GM06990 (cell line): Measurements from ENCODE around the gene GUCA2B.

ENCODE experiments used
- DNase-seq: peaks from one replicate; pipeline ENCODE4 v3.0.0-alpha.2; 2011; ENCODE audit not compliant: insufficient read length; ENCODE audit errors: extremely low read depth
- H3K27me3 ChIP-seq: replicated peaks from 2 replicates; pipeline ENCODE4 v1.6.0; 2011; ENCODE audit warnings: low read length; ENCODE audit not compliant: control insufficient read depth, insufficient read depth
- H3K36me3 ChIP-seq: 2 replicates; pipeline ENCODE4 v1.5.1; 2011; ENCODE audit warnings: low read length; ENCODE audit not compliant: control insufficient read depth, insufficient read depth
- H3K4me3 ChIP-seq: replicated peaks from 2 replicates; pipeline ENCODE4 v1.5.1; 2011; ENCODE audit warnings: low read depth, mild to moderate bottlenecking, control low read depth, low read length
- TF ChIP-seq, protein P1 (sequence below): IDR thresholded peaks from 2 replicates; pipeline ENCODE4 v1.5.1; 2011; ENCODE audit warnings: low read length, control low read depth, mild to moderate bottlenecking, inconsistent platforms; ENCODE audit not compliant: insufficient read depth, poor library complexity, severe bottlenecking

The GUCA2B gene

DNA sequence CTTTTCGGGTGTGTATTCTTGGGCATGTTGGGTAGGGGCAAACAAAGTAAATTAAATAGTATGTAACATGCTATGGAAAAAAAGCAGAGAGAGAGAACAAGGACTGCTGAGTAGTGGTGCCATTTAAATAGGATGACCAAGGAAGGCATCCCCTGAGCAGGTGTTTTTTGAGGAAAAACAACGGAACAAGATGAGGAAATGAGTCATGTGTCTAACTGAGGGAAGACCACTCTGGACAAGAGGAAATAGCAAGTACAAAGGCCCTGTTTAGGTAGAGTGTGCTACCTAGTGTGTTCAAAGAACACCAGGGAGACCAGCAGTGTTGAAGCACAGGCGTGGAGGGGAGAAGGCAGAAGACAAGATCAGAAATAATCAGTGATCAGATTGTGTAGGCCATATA is 31.4 kb downstream of the GUCA2B start:
- DNase-seq, result no peak
- Histone ChIP-seq H3K4me3 (no peak overlapping the region), H3K27me3 (no peaks in the 10 kb centered on the region), H3K36me3 (peaks cover 5% of the 10 kb centered on the region)
- TF ChIP-seq, protein P1, sequence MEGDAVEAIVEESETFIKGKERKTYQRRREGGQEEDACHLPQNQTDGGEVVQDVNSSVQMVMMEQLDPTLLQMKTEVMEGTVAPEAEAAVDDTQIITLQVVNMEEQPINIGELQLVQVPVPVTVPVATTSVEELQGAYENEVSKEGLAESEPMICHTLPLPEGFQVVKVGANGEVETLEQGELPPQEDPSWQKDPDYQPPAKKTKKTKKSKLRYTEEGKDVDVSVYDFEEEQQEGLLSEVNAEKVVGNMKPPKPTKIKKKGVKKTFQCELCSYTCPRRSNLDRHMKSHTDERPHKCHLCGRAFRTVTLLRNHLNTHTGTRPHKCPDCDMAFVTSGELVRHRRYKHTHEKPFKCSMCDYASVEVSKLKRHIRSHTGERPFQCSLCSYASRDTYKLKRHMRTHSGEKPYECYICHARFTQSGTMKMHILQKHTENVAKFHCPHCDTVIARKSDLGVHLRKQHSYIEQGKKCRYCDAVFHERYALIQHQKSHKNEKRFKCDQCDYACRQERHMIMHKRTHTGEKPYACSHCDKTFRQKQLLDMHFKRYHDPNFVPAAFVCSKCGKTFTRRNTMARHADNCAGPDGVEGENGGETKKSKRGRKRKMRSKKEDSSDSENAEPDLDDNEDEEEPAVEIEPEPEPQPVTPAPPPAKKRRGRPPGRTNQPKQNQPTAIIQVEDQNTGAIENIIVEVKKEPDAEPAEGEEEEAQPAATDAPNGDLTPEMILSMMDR, result no peak

DNA sequence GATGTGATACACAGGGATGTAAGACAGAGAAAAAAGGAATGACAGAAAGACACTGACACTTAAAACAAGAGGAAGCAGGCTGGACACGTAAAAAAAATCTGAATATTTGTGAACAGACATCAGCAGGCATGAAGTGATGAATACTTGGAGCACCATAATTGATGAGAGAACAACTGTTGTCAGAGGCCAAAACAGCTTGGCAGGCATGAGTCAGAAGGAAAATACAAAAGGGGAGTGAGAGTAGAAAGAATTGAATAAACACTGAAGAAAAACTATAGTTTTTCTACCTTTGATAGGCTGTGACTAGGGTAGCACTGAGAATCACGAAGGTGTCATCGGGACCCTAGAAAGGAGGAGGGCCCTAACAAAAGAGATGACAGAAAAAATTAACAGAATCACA is 32.9 kb downstream of the GUCA2B start:
- Histone ChIP-seq H3K36me3 (peaks cover 3% of the 10 kb centered on the region), H3K27me3 (no peaks in the 10 kb centered on the region), H3K4me3 (no peak overlapping the region)
- TF ChIP-seq, protein P1, result no peak
- no peak for DNase-seq

DNA sequence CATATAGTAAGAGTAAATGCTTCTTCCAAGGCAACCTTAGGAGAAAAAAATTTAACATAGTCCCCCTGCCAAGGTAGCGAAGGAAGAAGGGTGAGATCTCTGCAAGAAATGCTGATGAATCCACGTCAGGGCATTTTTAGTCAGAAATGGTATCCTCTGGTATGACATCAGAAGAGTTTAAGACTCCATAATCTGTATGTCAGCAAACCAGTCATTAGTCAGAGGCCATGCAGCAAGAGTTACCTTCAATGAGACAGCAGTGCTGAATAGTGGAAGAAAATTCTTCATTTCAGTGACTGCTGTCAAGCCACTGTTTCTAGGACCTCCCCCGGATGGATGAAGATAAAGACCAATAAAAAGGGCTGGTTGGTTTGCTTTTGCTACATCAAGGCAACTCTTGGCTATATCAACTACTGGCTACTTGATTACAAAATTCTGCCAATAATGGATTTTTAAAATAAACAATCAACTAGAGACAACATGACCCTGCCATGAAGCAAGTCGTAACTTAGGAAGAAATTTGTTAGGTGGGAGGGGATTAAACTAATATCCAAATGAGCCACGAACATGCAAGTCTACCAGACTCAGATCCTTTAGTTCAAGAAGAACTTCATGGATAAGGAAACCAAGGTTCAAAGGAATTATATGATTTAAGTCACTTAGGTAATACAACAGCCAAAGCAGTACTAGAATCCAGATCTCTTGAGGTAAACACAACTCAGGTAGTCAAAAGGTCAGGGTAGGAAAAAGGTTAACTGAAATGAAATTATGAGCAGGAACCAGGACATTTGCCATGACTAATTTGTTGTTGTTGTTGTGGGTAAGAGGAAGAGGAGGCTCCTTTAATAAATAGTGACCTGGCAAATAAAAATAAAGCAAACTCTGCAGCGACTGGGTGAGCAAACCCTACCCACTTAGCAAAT is 37.0 kb downstream of the GUCA2B start:
- Histone ChIP-seq H3K27me3 (no peaks in the 10 kb centered on the region), H3K4me3 (no peak overlapping the region), H3K36me3 (peaks cover 3% of the 10 kb centered on the region)
- TF ChIP-seq, protein P1, result no peak
- no peak for DNase-seq

DNA sequence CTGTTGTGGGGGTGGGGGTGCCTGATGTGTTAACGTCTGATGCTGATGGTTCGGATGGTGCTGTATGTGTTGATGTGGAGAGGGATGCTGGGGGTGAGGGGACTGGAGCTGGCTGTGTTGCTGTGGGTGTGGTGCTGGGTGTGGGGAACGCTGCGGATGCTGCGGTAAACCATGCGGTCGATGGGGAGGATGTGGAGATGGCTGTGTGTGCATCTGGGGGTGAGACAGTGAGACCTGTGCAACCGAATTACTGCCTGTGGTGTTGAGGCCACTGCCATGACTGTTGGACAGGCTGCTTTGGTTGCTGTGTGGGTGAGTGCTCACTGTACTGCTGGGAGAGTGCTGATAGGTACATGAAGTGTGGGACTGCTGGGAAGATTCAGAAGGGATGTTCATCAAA is 38.1 kb downstream of the GUCA2B start:
- no peak overlapping the region for H3K4me3 ChIP-seq

DNA sequence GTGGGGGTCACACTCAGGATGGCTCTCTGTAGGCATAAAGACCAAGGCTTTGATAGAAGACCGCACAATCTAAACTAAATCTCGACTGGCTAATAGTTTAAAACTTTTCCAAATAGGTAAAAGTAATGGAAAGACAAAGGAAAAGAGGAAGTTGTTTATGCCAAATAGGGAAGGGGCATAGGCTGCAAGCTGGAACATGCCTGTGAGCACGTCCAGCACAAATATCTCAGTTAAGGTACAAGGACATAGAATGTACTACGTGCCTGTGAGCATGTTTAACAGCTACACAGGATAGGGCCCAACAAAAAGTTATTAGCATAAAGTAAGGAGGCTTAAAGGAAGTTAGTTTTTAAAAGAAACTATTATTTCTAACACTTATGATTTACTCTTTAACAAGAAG is 38.9 kb downstream of the GUCA2B start:
- TF ChIP-seq, protein P1, result no peak
- DNase-seq, result no peak
- Histone ChIP-seq H3K27me3 (no peaks in the 10 kb centered on the region), H3K36me3 (peaks cover 2% of the 10 kb centered on the region), H3K4me3 (no peak overlapping the region)

More for the DNA sequence above, 38.1 kb downstream of the GUCA2B start:
- no peak for DNase-seq
- Histone ChIP-seq H3K36me3 (peaks cover 3% of the 10 kb centered on the region), H3K27me3 (no peaks in the 10 kb centered on the region)
- TF ChIP-seq, protein P1, result no peak
